AG04449 (cell line): ENCODE results near the gene HSD17B13.

Experiments
- CTCF ChIA-PET: fragments of 350-600 bp; formaldehyde crosslinking; extraction: SDS; loops from one replicate; lab custom pipeline; 2021; ENCODE audit warnings: antibody characterized with exemption; lab: Yijun Ruan, JAX
- POLR2A ChIA-PET: fragments of 400-600, 350-600 bp; formaldehyde crosslinking; extraction: SDS; loops from one replicate; lab custom pipeline; 2020; ENCODE audit warnings: antibody characterized with exemption, inconsistent platforms; lab: Yijun Ruan, JAX
- DNase-seq: peaks from one replicate; pipeline ENCODE4 v3.0.0-alpha.2; 2010; ENCODE audit warnings: low read depth, low spot score
- H3K4me3 ChIP-seq: 2 replicates; pipeline ENCODE4 v1.5.1; 2011; ENCODE audit warnings: low read depth, mild to moderate bottlenecking, control low read depth, low read length
- CTCF ChIP-seq: IDR thresholded peaks from one replicate; pipeline ENCODE4 v1.5.1; 2011; ENCODE audit warnings: mild to moderate bottlenecking, moderate library complexity, low read length, control low read depth, inconsistent platforms; ENCODE audit not compliant: insufficient read depth; ENCODE audit errors: missing control alignments

HSD17B13 gene

GRCh38 chr4:87322754-87323153 is at the start of gene HSD17B13:
Gene HSD17B13, minus strand, starts transcription at chr4:87322882. Its CDS starts 41 bp downstream, at chr4:87322841.
- no peak within 1 kb of the TSS for H3K4me3 ChIP-seq
- DNase-seq: no peak
- ChIA-PET CTCF (no interaction called here), POLR2A (no interaction called here)
- no peak for TF ChIP-seq CTCF

- no peak for TF ChIP-seq CTCF
- no peak overlapping the region for H3K4me3 ChIP-seq
- DNase-seq: no peak
- ChIA-PET CTCF (interaction anchor here (0.7 to 9.7 kb wide), 3 partner anchors 12 to 98 kb away, joined by 3 to 164 read pairs (median 9); no protein-coding TSS in a partner anchor), POLR2A (interaction anchor here (1.1 kb wide), 1 partner anchor 21 kb away, joined by 4 read pairs; the partner anchor contains the start of gene HSD17B11)
Observed at GRCh38 chr4:87370068-87370467, 47.4 kb upstream of the HSD17B13 start.

- ChIA-PET CTCF (interaction anchor here (1.0 kb wide), 1 partner anchor 9 kb away, joined by 3 read pairs; no protein-coding TSS in a partner anchor), POLR2A (no interaction called here)
- DNase-seq: no peak
- no peak for TF ChIP-seq CTCF
- no peak overlapping the region for H3K4me3 ChIP-seq
Observed at GRCh38 chr4:87366521-87367162, 44.0 kb upstream of the HSD17B13 start.

GRCh38 chr4:87365348-87365747 is 42.7 kb upstream of the HSD17B13 start:
- ChIA-PET POLR2A (no interaction called here), CTCF (interaction anchor here (1.2 to 3.6 kb wide), 2 partner anchors 11 to 101 kb away, joined by 3 to 18 read pairs; no protein-coding TSS in a partner anchor)
- no peak for DNase-seq
- no peak for TF ChIP-seq CTCF
- no peak overlapping the region for H3K4me3 ChIP-seq

GRCh38 chr4:87363552-87363951 is 40.9 kb upstream of the HSD17B13 start:
- POLR2A ChIA-PET: interaction anchor here (0.8 kb wide), 1 partner anchor 59 kb away, joined by 3 read pairs; no protein-coding TSS in a partner anchor
- TF ChIP-seq CTCF: no peak
- CTCF ChIA-PET: interaction anchor here (1.1 to 3.6 kb wide), 6 partner anchors 10 to 103 kb away, joined by 3 to 18 read pairs (median 4); partner anchors contain the start of gene HSD17B11
- no peak for DNase-seq
- H3K4me3 ChIP-seq: no peak overlapping the region

- ChIA-PET CTCF (interaction anchor here (2.0 kb wide), 1 partner anchor 15 kb away, joined by 5 read pairs; no protein-coding TSS in a partner anchor), POLR2A (no interaction called here)
- no peak for TF ChIP-seq CTCF
- H3K4me3 ChIP-seq: no peak overlapping the region
- DNase-seq: no peak
Observed at GRCh38 chr4:87360338-87360935, 37.8 kb upstream of the HSD17B13 start.
